HepG2 (cell line): ENCODE data around the gene ARL2. TPM values are rescaled to one million over a fixed set of nuclear protein-coding genes. Genes with fewer than 3 reads are reported as not detected.

ENCODE experiments used
- ATAC-seq: fragments of 200-7000 bp; cut with Tn5 transposase; 3 replicates; pipeline ENCODE4 v1.9.1; 2020; ENCODE audit warnings: mild to moderate bottlenecking, moderate library complexity
- BruUV-seq: library from RNA; stranded (reverse); fragments of 400-500 nt; replicated peaks from 2 replicates; lab custom pipeline; 2021; lab: Mats Ljungman, UMichigan
- CTCF ChIA-PET: fragments of 300-600 bp; formaldehyde crosslinking; extraction: SDS; loops from one replicate; lab custom pipeline; 2021; ENCODE audit warnings: low total read pairs, inconsistent platforms, low intra/inter-chr PET ratio; lab: Yijun Ruan, JAX
- POLR2A ChIA-PET: fragments of 350-600 bp; sonication (Branson Sonifier 250); formaldehyde crosslinking; loops from one replicate; lab custom pipeline; 2020; ENCODE audit warnings: antibody characterized with exemption, inconsistent platforms; lab: Yijun Ruan, JAX
- DNase-seq: peaks from one replicate; pipeline ENCODE4 v3.0.0-alpha.2; 2015; ENCODE audit warnings: low spot score
- FAIRE-seq: peaks from 3 replicates; lab custom pipeline; 2011; peaks lifted over from hg19 to GRCh38; lab: Jason Lieb, UNC
- H2AFZ ChIP-seq: one replicate; pipeline ENCODE4 v1.6.1; 2011; ENCODE audit warnings: low read length, inconsistent platforms
- H3K27ac ChIP-seq: fragments of 300-600 bp; 3 replicates; pipeline ENCODE4 v1.8.0; 2011; ENCODE audit warnings: mixed run types, mild to moderate bottlenecking, mixed read lengths, low read length, inconsistent platforms; ENCODE audit not compliant: insufficient read depth; ENCODE audit errors: extremely low read length
- H3K27me3 ChIP-seq, 2 experiments: fragments of 200-600 bp in 1 of 2; 2 replicates in 1 of 2; 3 replicates in 1 of 2; pipeline versions ENCODE4 v1.6.0 to v1.8.0; 2011; ENCODE audit warnings: low read length in 2 of 2, mild to moderate bottlenecking in 2 of 2, moderate library complexity in 2 of 2, inconsistent platforms in 1 of 2; ENCODE audit not compliant: insufficient read depth in 2 of 2, control insufficient read depth in 1 of 2
- H3K36me3 ChIP-seq, 2 experiments: fragments of 200-600 bp in 1 of 2; replicated peaks in 1 of 2; 2 replicates in 1 of 2; 3 replicates in 1 of 2; pipeline versions ENCODE4 v1.5.1 to v1.8.0; 2011; ENCODE audit warnings: low read length in 2 of 2, inconsistent platforms in 1 of 2; ENCODE audit not compliant: insufficient read depth in 2 of 2, control insufficient read depth in 1 of 2
- H3K4me1 ChIP-seq: 2 replicates; pipeline ENCODE4 v1.5.1; 2012; ENCODE audit warnings: low read length, inconsistent platforms; ENCODE audit not compliant: insufficient read depth
- H3K4me2 ChIP-seq: 2 replicates; pipeline ENCODE4 v1.6.0; 2011; ENCODE audit warnings: low read depth, low read length, inconsistent platforms
- H3K4me3 ChIP-seq, 3 experiments: fragments of 200-600 bp in 1 of 3; sonication (generic), shearing (Covaris generic) in 1 of 3; replicated peaks in 1 of 3; 2 replicates each; pipeline ENCODE4 v1.5.1; 2011 to 2016; ENCODE audit warnings: low read length in 3 of 3, inconsistent platforms in 2 of 3, low read depth in 2 of 3, mild to moderate bottlenecking in 2 of 3, control low read depth in 1 of 3, mixed read lengths in 1 of 3; ENCODE audit not compliant: insufficient read depth in 1 of 3
- H3K79me2 ChIP-seq: one replicate; pipeline ENCODE4 v1.6.1; 2011; ENCODE audit warnings: low read length, inconsistent platforms; ENCODE audit not compliant: insufficient read depth
- H3K9ac ChIP-seq: 2 replicates; pipeline ENCODE4 v1.6.0; 2011; ENCODE audit warnings: mild to moderate bottlenecking, low read depth, low read length, inconsistent platforms; ENCODE audit not compliant: insufficient read depth
- H3K9me3 ChIP-seq: 2 replicates; pipeline ENCODE4 v1.5.1; 2012; ENCODE audit warnings: mild to moderate bottlenecking, low read length
- H4K20me1 ChIP-seq: 2 replicates; pipeline ENCODE4 v1.6.0; 2011; ENCODE audit warnings: inconsistent platforms, mild to moderate bottlenecking, low read length, moderate library complexity; ENCODE audit not compliant: insufficient read depth
- CREB1 ChIP-seq, 2 experiments: fragments of 450-650 bp in 1 of 2; IDR thresholded peaks; 2 replicates each; pipeline ENCODE4 v1.6.1; 2016 to 2017; ENCODE audit warnings: control low read depth in 1 of 2, mild to moderate bottlenecking in 1 of 2, missing compliant biosample characterization in 1 of 2, missing genetic modification characterization in 1 of 2
- DPF2 ChIP-seq: sonication (generic); formaldehyde crosslinking; IDR thresholded peaks from 2 replicates; pipeline ENCODE4 v1.4.0; 2020; ENCODE audit warnings: mild to moderate bottlenecking, low read depth, missing genetic modification reagents, borderline replicate concordance
- DRAP1 ChIP-seq: IDR thresholded peaks from 2 replicates; pipeline ENCODE4 v1.6.1; 2016; ENCODE audit warnings: missing genetic modification reagents, missing compliant biosample characterization
- HIVEP1 ChIP-seq: sonication (generic); formaldehyde crosslinking; IDR thresholded peaks from 2 replicates; pipeline ENCODE4 v1.4.0; 2020; ENCODE audit warnings: mild to moderate bottlenecking, missing genetic modification reagents
- HMGXB4 ChIP-seq, 2 experiments: sonication (generic) in 1 of 2; formaldehyde crosslinking in 1 of 2; IDR thresholded peaks; 2 replicates each; pipeline versions ENCODE4 v1.4.0 to v1.6.1; 2018 to 2020; ENCODE audit warnings: missing genetic modification reagents in 2 of 2, borderline replicate concordance in 1 of 2, low read depth in 1 of 2, mild to moderate bottlenecking in 1 of 2, missing biosample characterization in 1 of 2
- JUND ChIP-seq: sonication (generic); formaldehyde crosslinking; IDR thresholded peaks from 2 replicates; pipeline ENCODE4 v1.8.0; 2022; ENCODE audit warnings: mild to moderate bottlenecking, missing genetic modification reagents
- KDM6A ChIP-seq: IDR thresholded peaks from 2 replicates; pipeline ENCODE4 v1.6.1; 2016; ENCODE audit warnings: low read depth
- KLF11 ChIP-seq: IDR thresholded peaks from 2 replicates; pipeline ENCODE4 v1.6.1; 2016; ENCODE audit warnings: missing compliant biosample characterization
- MEIS2 ChIP-seq: sonication (generic); formaldehyde crosslinking; IDR thresholded peaks from 2 replicates; pipeline ENCODE4 v1.9.0; 2021; ENCODE audit warnings: mild to moderate bottlenecking, missing genetic modification reagents
- NONO ChIP-seq, 2 experiments: fragments of 450-650 bp in 1 of 2; sonication (generic) in 1 of 2; formaldehyde crosslinking in 1 of 2; IDR thresholded peaks in 1 of 2; conservative IDR thresholded peaks in 1 of 2; 2 replicates each; pipeline versions ENCODE4 v1.6.1 to v1.8.0; 2017 to 2022; ENCODE audit warnings: mild to moderate bottlenecking in 1 of 2, missing genetic modification reagents in 1 of 2, moderate library complexity in 1 of 2
- NRL ChIP-seq: sonication (generic); formaldehyde crosslinking; IDR thresholded peaks from 2 replicates; pipeline ENCODE4 v1.5.0; 2020; ENCODE audit warnings: missing genetic modification reagents, mild to moderate bottlenecking, moderate library complexity, borderline replicate concordance
- POLR2A ChIP-seq, 2 experiments: IDR thresholded peaks; 2 replicates each; pipeline ENCODE4 v1.6.1; 2011; ENCODE audit warnings: low read depth in 2 of 2, low read length in 2 of 2, mild to moderate bottlenecking in 1 of 2, moderate library complexity in 1 of 2; ENCODE audit not compliant: insufficient read depth in 1 of 2
- RFXANK ChIP-seq: IDR thresholded peaks from 2 replicates; pipeline ENCODE4 v1.6.1; 2016
- RXRB ChIP-seq: IDR thresholded peaks from 2 replicates; pipeline ENCODE4 v1.6.1; 2016; ENCODE audit warnings: borderline replicate concordance, missing genetic modification reagents, missing compliant biosample characterization
- TCF7L2 ChIP-seq: IDR thresholded peaks from 2 replicates; pipeline ENCODE4 v1.6.1; 2011; ENCODE audit warnings: mild to moderate bottlenecking, low read depth, low read length, moderate library complexity
- TEAD3 ChIP-seq: optimal IDR thresholded peaks from 2 replicates; pipeline ENCODE3; 2016; ENCODE audit warnings: borderline replicate concordance
- ZBTB21 ChIP-seq: sonication (generic); formaldehyde crosslinking; IDR thresholded peaks from 2 replicates; pipeline ENCODE4 v1.4.0; 2020; ENCODE audit warnings: missing genetic modification reagents
- ZNF343 ChIP-seq: sonication (generic); formaldehyde crosslinking; IDR thresholded peaks from 2 replicates; pipeline ENCODE4 v1.4.0; 2020; ENCODE audit warnings: mild to moderate bottlenecking, missing genetic modification reagents
- ZNF720 ChIP-seq: sonication (generic); formaldehyde crosslinking; IDR thresholded peaks from 2 replicates; pipeline ENCODE4 v1.4.0; 2020; ENCODE audit warnings: missing genetic modification reagents
- WGBS: methylation state at CpG from one replicate; pipeline ENCODE4 v1.1.6; 2017; ENCODE audit warnings: low lambda C conversion rate; 5-methylcytosine and 5-hydroxymethylcytosine counted together
- in situ Hi-C: cut with HindIII; loops from 2 replicates; pipeline ENCODE4 v1.10.0; 2017; ENCODE audit warnings: low pct_unique_long_range_greater_than_20kb; ENCODE audit not compliant: extremely low pct_ligation_motif_present
- intact Hi-C: fragments of 100-400 bp; cut with micrococcal nuclease; formaldehyde crosslinking; loops from one replicate; pipeline ENCODE4 v1.10.0; 2022; ENCODE audit not compliant: unreplicated experiment
- polyA plus RNA-seq, 8 experiments: library from polyadenylated mRNA; depleted of rRNA in 3 of 8; stranded (reverse) in 7 of 8; unstranded in 1 of 8; fragments of >200 nt; fragmentation: Illumina TruSeq in 4 of 8; extraction: Trizol in 4 of 8; gene quantifications; 2 replicates each; pipeline versions ENCODE4 v1.2.1 to v1.2.3, GENCODE V29; 2011 to 2016; ENCODE audit warnings: low read depth in 4 of 8, missing spikeins in 1 of 8, mixed read lengths in 1 of 8; ENCODE audit not compliant: insufficient read depth in 1 of 8
- total RNA-seq, 5 experiments: library from RNA; depleted of rRNA; stranded (reverse); fragments of >200 nt; fragmentation: Illumina TruSeq; extraction: Trizol; gene quantifications; 2 replicates each; pipeline ENCODE4 v1.2.3, GENCODE V29; 2016; ENCODE audit warnings: low read depth in 1 of 5

ARL2 gene
- total and polyA plus RNA-seq, 2 of the 13 experiments (the other 11 are each of a cell fraction or from before 2014, with no cell fraction given) = 82.9 to 84.4 TPM

GRCh38 chr11:65058419-65059054 lies 44.6 kb downstream of the ARL2 start, which contains the start of gene NAALADL1:
Gene NAALADL1, minus strand, starts transcription at chr11:65058553. Its CDS starts 32 bp downstream, at chr11:65058521.
- H3K4me2 ChIP-seq = peak within 1 kb of the TSS; percentile 82
- ChIA-PET POLR2A (interaction anchor here (0.6 to 4.1 kb wide), 11 partner anchors 9 to 112 kb away, joined by 3 to 39 read pairs (median 6); partner anchors contain the start of genes ARL2, FAU, MRPL49 and SAC3D1), CTCF (no interaction called here)
- BruUV-seq = no TSS peak
- DNase-seq (peak; percentile 49), ATAC-seq (peak; percentile 77), FAIRE-seq (peak; percentile 57)
- H3K9ac ChIP-seq = peak within 1 kb of the TSS; percentile 42
- no peak within 1 kb of the TSS for H2AFZ ChIP-seq
- peak within 1 kb of the TSS; percentile 32 to 75 (median 57); a peak in 5 of 6 replicates for H3K4me3 ChIP-seq
- 14% methylated on average over 3 of the region's 8 CpGs for WGBS
- no peaks in the 10 kb centered on the region for H3K27me3 ChIP-seq
- peaks cover 66% of the 10 kb centered on the region for H3K4me1 ChIP-seq
- in situ Hi-C loops = no loop called here
- no peaks in the 10 kb centered on the region for H3K9me3 ChIP-seq
- no peaks in the 10 kb centered on the region for H3K79me2 ChIP-seq
- no peaks in the 10 kb centered on the region for H3K36me3 ChIP-seq
- peak within 1 kb of the TSS; percentile 24 for H3K27ac ChIP-seq
- no peaks in the 10 kb centered on the region for H4K20me1 ChIP-seq
- intact Hi-C loops = no loop called here
- TF ChIP-seq KLF11 (CRISPR knock-in tag) (no peak), DPF2 (CRISPR knock-in tag) (0 out of 2 replicates have a peak, but pooled peaks have one; percentile 33), NONO (IDR thresholded peaks at IDR 0.05) (no peak), NONO (CRISPR knock-in tag; conservative IDR thresholded peaks at IDR 0.05) (0 out of 2 replicates have a peak, but pooled peaks have one; percentile 13), JUND (CRISPR knock-in tag) (no peak), HIVEP1 (CRISPR knock-in tag) (peak; percentile 32; the same call in 1 of the 2 replicates), KDM6A (no peak; the same call in 1 of the 2 replicates), ZNF720 (CRISPR knock-in tag) (no peak), CREB1 (IDR thresholded peaks at IDR 0.05) (no peak), CREB1 (CRISPR knock-in tag; IDR thresholded peaks at IDR 0.05) (0 out of 2 replicates have a peak, but pooled peaks have one; percentile 23), POLR2A (IDR thresholded peaks at IDR 0.05; ENCODE audit: insufficient read depth in 1 of 2, low read depth in 2 of 2, low read length in 2 of 2) (peak; percentile 34 to 68; a peak in 2 of 4 replicates), DRAP1 (CRISPR knock-in tag) (0 out of 2 replicates have a peak, but pooled peaks have one; percentile 21), RXRB (CRISPR knock-in tag) (peak; percentile 89), RFXANK (no peak), TEAD3 (peak; percentile 56), ZNF343 (CRISPR knock-in tag) (no peak), HMGXB4 (CRISPR knock-in tag; IDR thresholded peaks at IDR 0.05; ENCODE audit: borderline replicate concordance in 1 of 2, low read depth in 1 of 2) (peak in 1 of 2 experiments; percentile 13; a peak in 1 of 4 replicates), NRL (CRISPR knock-in tag) (no peak), TCF7L2 (no peak), MEIS2 (CRISPR knock-in tag) (no peak; the same call in 1 of the 2 replicates), ZBTB21 (CRISPR knock-in tag) (no peak)
